Measurements from ENCODE around the gene ETS1.

DNA sequence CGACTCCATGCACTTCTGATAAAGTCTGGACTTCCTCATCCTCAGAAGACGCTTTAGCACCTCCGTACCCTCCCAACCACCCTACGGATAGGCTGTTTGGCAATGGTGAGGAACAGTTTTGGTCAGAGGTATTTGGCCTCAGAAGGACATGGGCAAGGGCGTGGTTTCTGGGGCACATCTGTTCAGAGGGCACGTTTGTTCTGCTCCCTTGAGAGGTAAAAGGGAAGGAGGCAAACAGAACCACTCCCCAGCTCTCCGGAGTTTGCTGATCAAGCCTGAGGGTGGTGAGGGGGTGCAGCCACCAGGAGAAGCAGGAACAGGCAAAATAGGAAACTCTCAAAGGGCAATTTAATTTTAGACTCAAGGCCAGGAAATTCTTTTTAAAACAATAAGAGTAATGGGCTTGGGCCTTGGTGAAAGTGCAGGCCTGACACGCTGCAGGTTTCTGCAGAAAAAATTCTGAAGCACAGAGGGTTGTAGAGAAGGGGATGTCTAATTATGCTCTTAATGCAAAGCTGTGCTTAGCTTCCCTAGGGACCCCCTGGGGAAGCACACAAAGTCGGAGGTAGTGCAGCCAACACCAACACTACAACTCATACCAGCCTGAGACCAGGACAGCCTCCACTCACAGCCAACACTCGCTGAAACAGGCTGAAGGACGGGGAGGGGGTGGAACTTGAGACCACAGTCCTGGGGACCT, 23.3 kb downstream of the ETS1 start:
- TF ChIP-seq, protein P1, sequence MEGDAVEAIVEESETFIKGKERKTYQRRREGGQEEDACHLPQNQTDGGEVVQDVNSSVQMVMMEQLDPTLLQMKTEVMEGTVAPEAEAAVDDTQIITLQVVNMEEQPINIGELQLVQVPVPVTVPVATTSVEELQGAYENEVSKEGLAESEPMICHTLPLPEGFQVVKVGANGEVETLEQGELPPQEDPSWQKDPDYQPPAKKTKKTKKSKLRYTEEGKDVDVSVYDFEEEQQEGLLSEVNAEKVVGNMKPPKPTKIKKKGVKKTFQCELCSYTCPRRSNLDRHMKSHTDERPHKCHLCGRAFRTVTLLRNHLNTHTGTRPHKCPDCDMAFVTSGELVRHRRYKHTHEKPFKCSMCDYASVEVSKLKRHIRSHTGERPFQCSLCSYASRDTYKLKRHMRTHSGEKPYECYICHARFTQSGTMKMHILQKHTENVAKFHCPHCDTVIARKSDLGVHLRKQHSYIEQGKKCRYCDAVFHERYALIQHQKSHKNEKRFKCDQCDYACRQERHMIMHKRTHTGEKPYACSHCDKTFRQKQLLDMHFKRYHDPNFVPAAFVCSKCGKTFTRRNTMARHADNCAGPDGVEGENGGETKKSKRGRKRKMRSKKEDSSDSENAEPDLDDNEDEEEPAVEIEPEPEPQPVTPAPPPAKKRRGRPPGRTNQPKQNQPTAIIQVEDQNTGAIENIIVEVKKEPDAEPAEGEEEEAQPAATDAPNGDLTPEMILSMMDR (conservative IDR thresholded peaks at IDR 0.05; ENCODE audit: low read depth in 2 of 2): no peak
- TF ChIP-seq EZH2 (IDR thresholded peaks at IDR 0.05; ENCODE audit: low read depth, unreplicated experiment) (no peak), JUNB (IDR thresholded peaks at IDR 0.05; ENCODE audit: unreplicated experiment) (no peak), POLR2AphosphoS5 (IDR thresholded peaks at IDR 0.05; ENCODE audit: low read depth) (no peak), EZH2phosphoT487 (IDR thresholded peaks at IDR 0.05; ENCODE audit: unreplicated experiment) (no peak), ZNF331 (CRISPR knock-in tag; IDR thresholded peaks at IDR 0.05; ENCODE audit: low read depth) (no peak)
- TF ChIP-seq, protein P2, sequence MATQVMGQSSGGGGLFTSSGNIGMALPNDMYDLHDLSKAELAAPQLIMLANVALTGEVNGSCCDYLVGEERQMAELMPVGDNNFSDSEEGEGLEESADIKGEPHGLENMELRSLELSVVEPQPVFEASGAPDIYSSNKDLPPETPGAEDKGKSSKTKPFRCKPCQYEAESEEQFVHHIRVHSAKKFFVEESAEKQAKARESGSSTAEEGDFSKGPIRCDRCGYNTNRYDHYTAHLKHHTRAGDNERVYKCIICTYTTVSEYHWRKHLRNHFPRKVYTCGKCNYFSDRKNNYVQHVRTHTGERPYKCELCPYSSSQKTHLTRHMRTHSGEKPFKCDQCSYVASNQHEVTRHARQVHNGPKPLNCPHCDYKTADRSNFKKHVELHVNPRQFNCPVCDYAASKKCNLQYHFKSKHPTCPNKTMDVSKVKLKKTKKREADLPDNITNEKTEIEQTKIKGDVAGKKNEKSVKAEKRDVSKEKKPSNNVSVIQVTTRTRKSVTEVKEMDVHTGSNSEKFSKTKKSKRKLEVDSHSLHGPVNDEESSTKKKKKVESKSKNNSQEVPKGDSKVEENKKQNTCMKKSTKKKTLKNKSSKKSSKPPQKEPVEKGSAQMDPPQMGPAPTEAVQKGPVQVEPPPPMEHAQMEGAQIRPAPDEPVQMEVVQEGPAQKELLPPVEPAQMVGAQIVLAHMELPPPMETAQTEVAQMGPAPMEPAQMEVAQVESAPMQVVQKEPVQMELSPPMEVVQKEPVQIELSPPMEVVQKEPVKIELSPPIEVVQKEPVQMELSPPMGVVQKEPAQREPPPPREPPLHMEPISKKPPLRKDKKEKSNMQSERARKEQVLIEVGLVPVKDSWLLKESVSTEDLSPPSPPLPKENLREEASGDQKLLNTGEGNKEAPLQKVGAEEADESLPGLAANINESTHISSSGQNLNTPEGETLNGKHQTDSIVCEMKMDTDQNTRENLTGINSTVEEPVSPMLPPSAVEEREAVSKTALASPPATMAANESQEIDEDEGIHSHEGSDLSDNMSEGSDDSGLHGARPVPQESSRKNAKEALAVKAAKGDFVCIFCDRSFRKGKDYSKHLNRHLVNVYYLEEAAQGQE (IDR thresholded peaks at IDR 0.05; ENCODE audit: unreplicated experiment): no peak
